ENCODE results near the gene SYDE2.
"Not testable (repeated sequence)": the region's sequence is repeated elsewhere in the genome, so short reads cannot be mapped to it uniquely, and the experiment has no call there.

Gene SYDE2

GRCh38 chr1:85200463-85201339 is at the start of gene SYDE2:
TSS of gene SYDE2 (minus strand) at chr1:85201016. CDS start at chr1:85200996, 20 bp downstream.
- DNase-seq (ENCODE audit: low read depth in 2 of 2) = peak; percentile 40 to 61

- DNase-seq (ENCODE audit: low read depth in 2 of 2) = not testable (repeated sequence)
Measured at GRCh38 chr1:85249042-85249441, 48.2 kb upstream of the SYDE2 start.

- DNase-seq (ENCODE audit: low read depth in 2 of 2) = no peak
Measured at GRCh38 chr1:85245891-85246290, 45.1 kb upstream of the SYDE2 start.

- no peak for DNase-seq (ENCODE audit: low read depth in 2 of 2)
Measured at GRCh38 chr1:85245456-85245855, 44.6 kb upstream of the SYDE2 start.

- DNase-seq (ENCODE audit: low read depth in 2 of 2) = no peak
Measured at GRCh38 chr1:85244271-85245061, 43.6 kb upstream of the SYDE2 start.

- no peak for DNase-seq (ENCODE audit: low read depth in 2 of 2)
Measured at GRCh38 chr1:85243372-85243771, 42.6 kb upstream of the SYDE2 start.

- DNase-seq (ENCODE audit: low read depth in 2 of 2) = no peak
Measured at GRCh38 chr1:85240643-85241042, 39.8 kb upstream of the SYDE2 start.

- DNase-seq (ENCODE audit: low read depth in 2 of 2) = no peak
Measured at GRCh38 chr1:85240174-85240601, 39.4 kb upstream of the SYDE2 start.

- no peak for DNase-seq (ENCODE audit: low read depth in 2 of 2)
Measured at GRCh38 chr1:85237613-85238012, 36.8 kb upstream of the SYDE2 start.

GRCh38 chr1:85230305-85230977 is 29.6 kb upstream of the SYDE2 start:
- DNase-seq (ENCODE audit: low read depth in 2 of 2) = no peak

- DNase-seq (ENCODE audit: low read depth in 2 of 2) = no peak
Measured at GRCh38 chr1:85229574-85230097, 28.8 kb upstream of the SYDE2 start.

GRCh38 chr1:85228972-85229371 is 28.2 kb upstream of the SYDE2 start:
- DNase-seq (ENCODE audit: low read depth in 2 of 2) = no peak

GRCh38 chr1:85225624-85226380 is 25.0 kb upstream of the SYDE2 start:
- no peak for DNase-seq (ENCODE audit: low read depth in 2 of 2)

- DNase-seq (ENCODE audit: low read depth in 2 of 2) = no peak
Measured at GRCh38 chr1:85224734-85225623, 24.2 kb upstream of the SYDE2 start.

GRCh38 chr1:85224295-85224694 is 23.5 kb upstream of the SYDE2 start:
- no peak for DNase-seq (ENCODE audit: low read depth in 2 of 2)

GRCh38 chr1:85223334-85223733 is 22.5 kb upstream of the SYDE2 start:
- DNase-seq (ENCODE audit: low read depth in 2 of 2) = no peak

GRCh38 chr1:85220756-85221201 is 20.0 kb upstream of the SYDE2 start:
- no peak for DNase-seq (ENCODE audit: low read depth in 2 of 2)

- no peak for DNase-seq (ENCODE audit: low read depth in 2 of 2)
Measured at GRCh38 chr1:85219853-85220610, 19.2 kb upstream of the SYDE2 start.

- no peak for DNase-seq (ENCODE audit: low read depth in 2 of 2)
Measured at GRCh38 chr1:85216697-85217096, 15.9 kb upstream of the SYDE2 start.

Data from stimulated activated CD8-positive, alpha-beta memory T cell treated with anti-CD3 and anti-CD28 coated beads, Interleukin-2, amount 100 ng/mL, for 48 hours (primary cell).